Right lobe of liver (tissue), 6 donors: Measurements from ENCODE around the gene PRR12. TPM values are rescaled to one million over a fixed set of nuclear protein-coding genes. Genes with fewer than 3 reads are reported as not detected.

ENCODE experiments used
- ATAC-seq, 4 donors: fragments of 200-7000 bp; cut with Tn5 transposase; one replicate each; pipeline ENCODE4 v1.9.1; 2020; ENCODE audit warnings: mild to moderate bottlenecking in 4 of 4, moderate library complexity in 4 of 4
- DNase-seq, 3 donors: peaks; one replicate each; pipeline ENCODE4 v3.0.0-alpha.2; 2020
- H3K27ac ChIP-seq, 3 donors: fragments of 200-600 bp; one replicate each; pipeline ENCODE4 v1.8.0; 2022
- H3K27me3 ChIP-seq, 2 donors: fragments of 200-600 bp; one replicate each; pipeline ENCODE4 v1.8.0; 2022
- H3K36me3 ChIP-seq, 4 donors: fragments of 200-600 bp; sonication (generic) in 1 of 4; one replicate each; pipeline versions ENCODE4 v1.5.1 to v1.8.0; 2017 to 2022; ENCODE audit warnings: control low read depth in 1 of 4
- H3K4me1 ChIP-seq, 4 donors: fragments of 200-600 bp; sonication (generic) in 1 of 4; one replicate each; pipeline versions ENCODE4 v1.5.1 to v1.8.0; 2017 to 2022; ENCODE audit warnings: control low read depth in 1 of 4
- H3K4me3 ChIP-seq, 3 donors: fragments of 200-600 bp; one replicate each; pipeline ENCODE4 v1.8.0; 2022
- H3K9me3 ChIP-seq, 4 donors: fragments of 200-600 bp; sonication (generic) in 1 of 4; one replicate each; pipeline versions ENCODE4 v1.5.1 to v1.8.0; 2017 to 2022; ENCODE audit warnings: control low read depth in 1 of 4
- CTCF ChIP-seq, 4 donors: fragments of 200-600 bp in 3 of 4; fragments of 450-650 bp in 1 of 4; IDR thresholded peaks; one replicate each; pipeline versions ENCODE4 v1.5.1 to v1.8.0; 2016 to 2022; ENCODE audit warnings: antibody characterized with exemption in 4 of 4, mild to moderate bottlenecking in 2 of 4
- POLR2A ChIP-seq: fragments of 450-650 bp; IDR thresholded peaks from one replicate; pipeline ENCODE4 v1.6.1; 2017; ENCODE audit warnings: antibody characterized with exemption, mild to moderate bottlenecking
- WGBS: methylation state at CpG from one replicate; pipeline ENCODE4 v1.1.6; 2018; ENCODE audit warnings: low coverage, low lambda C conversion rate; ENCODE audit not compliant: insufficient coverage; ENCODE audit errors: missing lambda C conversion rate; 5-methylcytosine and 5-hydroxymethylcytosine counted together
- intact Hi-C, 2 donors: fragments of 100-400 bp; cut with DNase I; formaldehyde crosslinking; loops; one replicate each; pipeline versions ENCODE4 v1.11.2 to v1.14.1; 2022
- total RNA-seq, 6 experiments: library from RNA; depleted of rRNA in 2 of 6; stranded (reverse); fragments of >200 nt in 2 of 6; fragmentation: NEBNext Ultra II Directional in 3 of 6; extraction: Animal tissue kit (Norgen Biotek cat#: 25700) in 3 of 6; gene quantifications; one replicate each; pipeline versions ENCODE4 v1.1.0 to v1.2.4, GENCODE V29; 2016 to 2023
- donor health status: DM: no; HTN: yes; CAD: no.
- donor health status: DM: no; HTN: no; CAD: no.
- donor health status: DM: no; HTN: no; CAD: no.
- donor health status: DM: no; HTN: yes; CAD: no.
- donor health status: DM: no; HTN: yes; CAD: no.

PRR12 gene
- total RNA-seq, 6 experiments from 2014 or later = 4.0 to 8.5 (median 5.5) TPM

GRCh38 chr19:49595819-49596404 lies 4.9 kb downstream of the PRR12 start:
- intact Hi-C loops = loop anchor here in 1 of 2 donors (10.0 kb wide), 1 partner anchor 69 kb away; the partner anchor contains the start of genes BCL2L12 and IRF3
- 90% methylated on average over 9 of the region's 32 CpGs for WGBS

GRCh38 chr19:49596407-49596806 lies 5.4 kb downstream of the PRR12 start:
- no peak overlapping the region for H3K27ac ChIP-seq
- H3K4me3 ChIP-seq = no peak overlapping the region
- peaks cover 0 to 4% (median 0%) of the 10 kb centered on the region in 4 donors for H3K4me1 ChIP-seq
- H3K36me3 ChIP-seq = peaks cover 0 to 38% (median 9%) of the 10 kb centered on the region in 4 donors
- intact Hi-C loops = loop anchor here in 1 of 2 donors (10.0 kb wide), 1 partner anchor 68 kb away; the partner anchor contains the start of genes BCL2L12 and IRF3
- no peaks in the 10 kb centered on the region for H3K9me3 ChIP-seq
- TF ChIP-seq CTCF (IDR thresholded peaks at IDR 0.05) (no peak), POLR2A (no peak)
- H3K27me3 ChIP-seq = no peaks in the 10 kb centered on the region
- 81% methylated on average over 5 of the region's 15 CpGs for WGBS
- no peak for ATAC-seq
- no peak for DNase-seq

More at GRCh38 chr19:49595819-49596404, 4.9 kb downstream of the PRR12 start:
- no peaks in the 10 kb centered on the region for H3K9me3 ChIP-seq
- no peak for DNase-seq
- peaks cover 0 to 36% (median 9%) of the 10 kb centered on the region in 4 donors for H3K36me3 ChIP-seq
- no peak for ATAC-seq
- TF ChIP-seq CTCF (IDR thresholded peaks at IDR 0.05) (no peak), POLR2A (no peak)
- no peaks in the 10 kb centered on the region for H3K27me3 ChIP-seq
- peaks cover 0 to 4% (median 0%) of the 10 kb centered on the region in 4 donors for H3K4me1 ChIP-seq
- H3K4me3 ChIP-seq = no peak overlapping the region
- H3K27ac ChIP-seq = no peak overlapping the region

- Histone ChIP-seq H3K36me3 (peaks cover 0 to 38% (median 13%) of the 10 kb centered on the region in 4 donors), H3K27me3 (no peaks in the 10 kb centered on the region), H3K27ac (no peak overlapping the region), H3K9me3 (no peaks in the 10 kb centered on the region), H3K4me3 (no peak overlapping the region), H3K4me1 (peaks cover 0 to 4% (median 0%) of the 10 kb centered on the region in 4 donors)
- 93% methylated on average over 12 of the region's 65 CpGs for WGBS
- intact Hi-C loops = loop anchor here in 1 of 2 donors (10.0 kb wide), 1 partner anchor 68 kb away; the partner anchor contains the start of genes BCL2L12 and IRF3
- no peak for ATAC-seq
- DNase-seq = no peak
- TF ChIP-seq POLR2A (no peak), CTCF (IDR thresholded peaks at IDR 0.05) (no peak)
Observed at GRCh38 chr19:49596954-49597702, 6.1 kb downstream of the PRR12 start.

- TF ChIP-seq POLR2A = no peak
- no peak for TF ChIP-seq CTCF (IDR thresholded peaks at IDR 0.05)
- ATAC-seq (no peak), DNase-seq (no peak)
- Histone ChIP-seq H3K27me3 (no peaks in the 10 kb centered on the region), H3K9me3 (no peaks in the 10 kb centered on the region), H3K36me3 (peaks cover 0 to 38% (median 13%) of the 10 kb centered on the region in 4 donors), H3K4me1 (peaks cover 0 to 4% (median 0%) of the 10 kb centered on the region in 4 donors), H3K27ac (no peak overlapping the region), H3K4me3 (no peak overlapping the region)
- intact Hi-C loops = loop anchor here in 1 of 2 donors (10.0 kb wide), 1 partner anchor 67 kb away; the partner anchor contains the start of genes BCL2L12 and IRF3
- 100% methylated on average over 5 of the region's 29 CpGs for WGBS
Observed at GRCh38 chr19:49597703-49597974, 6.7 kb downstream of the PRR12 start.
